GM06990 (cell line): ENCODE results near the gene C19orf53.

ENCODE experiments used
- DNase-seq: peaks from one replicate; pipeline ENCODE4 v3.0.0-alpha.2; 2011; ENCODE audit not compliant: insufficient read length; ENCODE audit errors: extremely low read depth
- H3K27me3 ChIP-seq: replicated peaks from 2 replicates; pipeline ENCODE4 v1.6.0; 2011; ENCODE audit warnings: low read length; ENCODE audit not compliant: control insufficient read depth, insufficient read depth
- H3K36me3 ChIP-seq: 2 replicates; pipeline ENCODE4 v1.5.1; 2011; ENCODE audit warnings: low read length; ENCODE audit not compliant: control insufficient read depth, insufficient read depth
- H3K4me3 ChIP-seq: replicated peaks from 2 replicates; pipeline ENCODE4 v1.5.1; 2011; ENCODE audit warnings: low read depth, mild to moderate bottlenecking, control low read depth, low read length
- TF ChIP-seq, protein P1 (sequence below): IDR thresholded peaks from 2 replicates; pipeline ENCODE4 v1.5.1; 2011; ENCODE audit warnings: low read length, control low read depth, mild to moderate bottlenecking, inconsistent platforms; ENCODE audit not compliant: insufficient read depth, poor library complexity, severe bottlenecking

Gene C19orf53

DNA sequence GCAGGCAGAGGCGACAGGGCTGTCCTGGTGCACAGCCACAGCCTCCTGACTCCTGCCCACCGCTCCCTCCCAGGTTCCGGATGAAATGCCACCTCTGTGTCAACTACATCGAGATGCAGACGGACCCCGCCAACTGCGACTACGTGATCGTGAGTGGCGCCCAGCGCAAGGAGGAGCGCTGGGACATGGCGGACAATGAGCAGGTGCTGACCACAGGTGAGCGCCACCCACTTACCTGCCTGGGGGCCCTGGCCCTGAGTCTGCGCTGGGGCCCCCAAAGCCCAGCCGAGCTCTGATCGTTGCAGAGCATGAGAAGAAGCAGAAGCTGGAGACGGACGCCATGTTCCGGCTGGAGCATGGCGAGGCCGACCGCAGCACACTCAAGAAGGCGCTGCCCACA, 15.5 kb upstream of the C19orf53 start:
- DNase-seq, result no peak
- peaks cover 34% of the 10 kb centered on the region for H3K36me3 ChIP-seq
- TF ChIP-seq, protein P1, sequence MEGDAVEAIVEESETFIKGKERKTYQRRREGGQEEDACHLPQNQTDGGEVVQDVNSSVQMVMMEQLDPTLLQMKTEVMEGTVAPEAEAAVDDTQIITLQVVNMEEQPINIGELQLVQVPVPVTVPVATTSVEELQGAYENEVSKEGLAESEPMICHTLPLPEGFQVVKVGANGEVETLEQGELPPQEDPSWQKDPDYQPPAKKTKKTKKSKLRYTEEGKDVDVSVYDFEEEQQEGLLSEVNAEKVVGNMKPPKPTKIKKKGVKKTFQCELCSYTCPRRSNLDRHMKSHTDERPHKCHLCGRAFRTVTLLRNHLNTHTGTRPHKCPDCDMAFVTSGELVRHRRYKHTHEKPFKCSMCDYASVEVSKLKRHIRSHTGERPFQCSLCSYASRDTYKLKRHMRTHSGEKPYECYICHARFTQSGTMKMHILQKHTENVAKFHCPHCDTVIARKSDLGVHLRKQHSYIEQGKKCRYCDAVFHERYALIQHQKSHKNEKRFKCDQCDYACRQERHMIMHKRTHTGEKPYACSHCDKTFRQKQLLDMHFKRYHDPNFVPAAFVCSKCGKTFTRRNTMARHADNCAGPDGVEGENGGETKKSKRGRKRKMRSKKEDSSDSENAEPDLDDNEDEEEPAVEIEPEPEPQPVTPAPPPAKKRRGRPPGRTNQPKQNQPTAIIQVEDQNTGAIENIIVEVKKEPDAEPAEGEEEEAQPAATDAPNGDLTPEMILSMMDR, result no peak
- H3K27me3 ChIP-seq, result no peaks in the 10 kb centered on the region
- no peak overlapping the region for H3K4me3 ChIP-seq

DNA sequence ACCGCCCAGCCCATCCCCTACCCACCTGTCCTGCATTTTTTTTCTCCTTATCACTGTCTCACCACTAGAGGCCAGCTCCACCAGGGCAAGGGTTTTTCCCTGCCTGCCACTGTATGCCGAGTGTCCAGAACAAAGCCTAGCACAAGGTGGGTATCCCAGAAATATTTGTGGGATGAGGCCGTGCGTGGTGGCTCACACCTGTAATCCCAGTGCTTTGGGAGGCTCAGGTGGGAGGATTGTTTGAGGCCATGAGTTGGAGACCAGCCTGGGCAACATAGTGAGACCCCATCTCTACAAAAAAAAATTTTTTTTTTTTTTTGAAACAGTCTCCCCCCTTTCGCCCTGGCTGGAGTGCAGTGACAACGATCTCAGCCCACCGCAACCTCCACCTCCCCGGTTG, 12.8 kb upstream of the C19orf53 start:
- Histone ChIP-seq H3K4me3 (no peak overlapping the region), H3K27me3 (no peaks in the 10 kb centered on the region), H3K36me3 (peaks cover 25% of the 10 kb centered on the region)
- TF ChIP-seq, protein P1, result no peak
- DNase-seq, result no peak

DNA sequence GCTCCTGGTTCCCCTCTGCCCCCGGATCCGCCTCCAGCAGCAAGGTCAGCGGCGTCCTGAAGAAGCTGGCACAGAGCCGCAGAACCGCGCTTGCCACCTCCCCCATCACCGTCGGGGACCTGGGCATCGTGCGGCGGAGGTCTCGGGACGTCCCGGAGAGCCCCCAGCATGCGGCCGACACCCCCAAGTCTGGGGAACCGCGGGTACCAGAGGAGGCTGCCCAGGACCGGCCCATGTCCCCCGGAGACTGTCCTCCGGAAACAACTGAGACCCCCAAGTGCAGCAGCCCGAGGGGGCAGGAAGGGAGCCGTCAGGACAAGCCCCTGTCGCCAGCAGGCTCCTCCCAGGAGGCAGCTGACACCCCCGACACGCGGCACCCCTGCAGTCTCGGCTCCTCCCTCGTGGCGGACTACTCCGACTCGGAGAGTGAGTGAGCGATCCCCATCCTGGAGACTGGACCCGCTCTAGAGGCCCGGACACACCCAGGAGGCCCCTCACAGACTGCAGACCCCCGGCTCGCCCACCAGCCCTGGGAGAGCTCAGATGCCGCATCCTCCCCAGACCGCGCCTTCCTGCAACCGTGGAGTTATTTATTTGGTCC, 11.5 kb upstream of the C19orf53 start:
- Histone ChIP-seq H3K36me3 (peaks cover 20% of the 10 kb centered on the region), H3K4me3 (no peak overlapping the region), H3K27me3 (no peaks in the 10 kb centered on the region)
- TF ChIP-seq, protein P1, result no peak
- no peak for DNase-seq

DNA sequence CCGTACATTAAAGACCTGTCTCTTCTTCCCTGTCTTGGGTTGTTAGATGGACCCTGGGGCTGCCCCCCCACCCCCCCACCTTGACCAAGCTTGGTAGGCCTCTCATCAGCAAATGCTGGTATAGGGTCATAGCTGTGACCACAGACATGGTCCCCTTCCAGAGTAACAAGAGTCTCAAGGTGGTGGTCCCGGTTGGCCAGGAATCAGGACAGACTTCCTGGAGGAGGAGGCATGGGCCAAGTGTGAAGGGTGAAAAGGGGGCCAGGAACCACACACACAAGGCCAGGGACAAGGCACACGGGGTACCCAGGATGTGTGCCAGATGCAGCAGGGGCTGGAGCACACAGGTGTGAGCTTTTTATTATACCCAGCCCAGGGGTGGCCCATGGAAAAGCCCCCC, 11.0 kb upstream of the C19orf53 start:
- TF ChIP-seq, protein P1, result no peak
- DNase-seq, result no peak
- Histone ChIP-seq H3K36me3 (peaks cover 15% of the 10 kb centered on the region), H3K27me3 (no peaks in the 10 kb centered on the region), H3K4me3 (no peak overlapping the region)

DNA sequence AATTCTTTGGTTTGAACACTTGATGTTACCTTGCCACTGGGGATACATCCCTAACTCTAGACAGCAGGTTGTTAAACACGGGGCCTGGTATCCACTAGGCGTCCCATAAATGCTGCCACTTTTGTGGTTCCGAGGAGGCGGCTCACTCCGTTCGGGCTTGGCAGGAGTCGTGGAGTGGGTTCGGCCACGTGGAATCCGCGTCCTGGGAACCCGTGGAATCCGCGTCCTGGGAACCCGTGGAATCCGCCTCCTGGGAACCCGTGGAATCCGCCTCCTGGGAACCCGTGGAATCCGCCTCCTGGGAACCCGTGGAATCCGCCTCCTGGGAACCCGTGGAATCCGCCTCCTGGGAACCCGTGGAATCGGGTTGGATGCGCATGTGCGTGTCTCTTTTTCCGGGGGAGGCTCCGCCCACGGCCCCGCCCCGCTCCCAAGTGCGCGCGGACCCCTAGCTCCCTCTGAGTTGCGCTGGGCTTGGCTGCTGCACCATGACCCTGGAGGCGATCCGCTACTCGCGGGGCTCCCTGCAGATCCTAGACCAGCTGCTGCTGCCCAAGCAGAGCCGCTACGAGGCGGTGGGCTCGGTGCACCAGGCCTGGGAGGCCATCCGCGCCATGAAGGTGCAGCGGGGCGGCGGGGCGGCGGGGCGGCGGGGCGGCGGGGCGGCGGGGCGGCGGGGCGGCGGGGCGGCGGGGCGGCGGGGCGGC, 10.0 kb upstream of the C19orf53 start, which contains the start of gene MRI1:
MRI1 (plus strand) TSS at position 422 of the 707 bp plus-strand sequence; CDS start at position 489, 67 bp downstream.
- DNase-seq, result peak; percentile 79
- Histone ChIP-seq H3K27me3 (no peaks in the 10 kb centered on the region), H3K36me3 (peaks cover 16% of the 10 kb centered on the region), H3K4me3 (peak within 1 kb of the TSS; percentile 83)
- TF ChIP-seq, protein P1, result no peak
